Left colon (tissue), 2 donors: ENCODE results near the gene PSMA8. TPM values are rescaled to one million over a fixed set of nuclear protein-coding genes. Genes with fewer than 3 reads are reported as not detected.
"Not testable (repeated sequence)": the region's sequence is repeated elsewhere in the genome, so short reads cannot be mapped to it uniquely, and the experiment has no call there.

ENCODE experiments used
- ATAC-seq: fragments of 200-7000 bp; cut with Tn5 transposase; one replicate; pipeline ENCODE4 v1.9.1; 2020; ENCODE audit warnings: mild to moderate bottlenecking, moderate library complexity
- DNase-seq, 2 donors: peaks; one replicate each; pipeline ENCODE4 v3.0.0-alpha.2; 2020
- intact Hi-C, 2 donors: fragments of 100-400 bp; cut with DNase I in 1 of 2; cut with micrococcal nuclease in 1 of 2; formaldehyde crosslinking; loops; one replicate each; pipeline versions ENCODE4 v1.11.2 to v1.14.0; 2022; cut with DNase I, micrococcal nuclease
- long read RNA-seq: library from polyadenylated mRNA; unstranded; transcript quantifications from one replicate; pipeline ENCODE4 v2.0.0, GENCODE V29; 2021
- total RNA-seq, 2 donors: library from RNA; stranded (reverse); fragmentation: NEBNext Ultra II Directional; extraction: Animal tissue kit (Norgen Biotek cat#: 25700); gene quantifications; one replicate each; pipeline ENCODE4 v1.2.1, GENCODE V29; 2021
- donor health status: DM: no; HTN: no; CAD: no.
- donor health status: DM: yes; HTN: yes; CAD: no.

The PSMA8 gene
- total RNA-seq, result not detected
- long read RNA-seq, result 0 reads

- ATAC-seq (no peak), DNase-seq (peak in 1 of 2 donors; percentile 17)
- intact Hi-C loops, result no loop called here
Observed at GRCh38 chr18:26133652-26134051, at the start of gene PSMA8. Gene PSMA8, plus strand, starts transcription at chr18:26133869. Its CDS starts 97 bp downstream, at chr18:26133966.

DNA sequence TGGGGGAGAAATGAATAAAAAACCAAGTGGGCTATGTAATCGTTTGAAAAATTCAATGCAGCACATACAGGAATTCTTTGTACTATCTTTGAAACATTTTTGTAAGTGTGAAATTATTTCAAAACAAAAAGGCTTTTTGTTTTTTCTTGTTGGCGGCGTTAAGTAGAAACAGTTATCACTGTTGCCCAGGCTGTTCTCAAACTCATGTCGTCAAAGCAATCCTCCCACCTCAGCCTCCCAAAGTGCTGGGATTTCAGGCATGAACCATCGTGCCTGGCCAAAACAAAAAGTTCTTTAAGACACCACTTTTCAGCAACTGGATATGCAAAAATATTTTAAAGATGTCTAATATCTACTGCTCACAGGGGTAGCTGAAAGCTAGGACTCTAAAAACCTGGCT lies 48.6 kb upstream of the PSMA8 start:
- intact Hi-C loops, result loop anchor here in 1 of 2 donors (10.0 kb wide), 1 partner anchor 50 kb away; no protein-coding TSS in a partner anchor
- no peak for DNase-seq
- no peak for ATAC-seq

- no peak for DNase-seq
- no peak for ATAC-seq
- intact Hi-C loops, result loop anchor here in 1 of 2 donors (10.0 kb wide), 1 partner anchor 52 kb away; no protein-coding TSS in a partner anchor
Observed at GRCh38 chr18:26086959-26087358, 46.7 kb upstream of the PSMA8 start.

DNA sequence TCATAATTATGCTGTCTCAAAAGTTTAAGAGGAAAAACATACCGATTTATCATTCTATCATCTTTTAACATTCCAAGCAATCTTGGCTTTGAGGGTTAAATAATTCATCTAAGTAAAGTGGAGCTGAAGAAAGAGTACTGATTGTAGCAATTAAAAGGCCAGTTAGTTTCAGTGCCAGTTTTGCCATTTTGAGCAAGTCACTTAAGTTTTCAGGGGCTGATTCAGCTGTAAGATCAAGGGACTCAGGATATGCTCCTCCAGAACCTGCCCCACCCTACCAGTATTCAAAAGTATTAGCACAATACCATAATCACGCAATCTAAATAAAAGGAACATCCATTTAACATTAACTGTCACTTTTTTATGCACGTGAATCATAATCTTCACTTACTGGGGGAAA lies 45.2 kb upstream of the PSMA8 start:
- DNase-seq (no peak), ATAC-seq (no peak)
- intact Hi-C loops, result loop anchor here in 1 of 2 donors (10.0 kb wide), 1 partner anchor 54 kb away; no protein-coding TSS in a partner anchor

- ATAC-seq (peak; percentile 0), DNase-seq (peak in 1 of 2 donors; percentile 7)
- intact Hi-C loops, result loop anchor here in 1 of 2 donors (10.0 kb wide), 1 partner anchor 55 kb away; no protein-coding TSS in a partner anchor
Observed at GRCh38 chr18:26089293-26090129, 44.2 kb upstream of the PSMA8 start.

- intact Hi-C loops, result no loop called here
- peak; percentile 92 for ATAC-seq
- peak; percentile 95 for DNase-seq
Observed at GRCh38 chr18:26090130-26091046, 43.3 kb upstream of the PSMA8 start, which contains the start of gene SS18. Gene SS18, minus strand, starts transcription at chr18:26090613. Its CDS starts 44 bp downstream, at chr18:26090569.

GRCh38 chr18:26091047-26091630 lies 42.5 kb upstream of the PSMA8 start:
- intact Hi-C loops, result no loop called here
- DNase-seq, result peak in 1 of 2 donors; percentile 73
- peak; percentile 61 for ATAC-seq

DNA sequence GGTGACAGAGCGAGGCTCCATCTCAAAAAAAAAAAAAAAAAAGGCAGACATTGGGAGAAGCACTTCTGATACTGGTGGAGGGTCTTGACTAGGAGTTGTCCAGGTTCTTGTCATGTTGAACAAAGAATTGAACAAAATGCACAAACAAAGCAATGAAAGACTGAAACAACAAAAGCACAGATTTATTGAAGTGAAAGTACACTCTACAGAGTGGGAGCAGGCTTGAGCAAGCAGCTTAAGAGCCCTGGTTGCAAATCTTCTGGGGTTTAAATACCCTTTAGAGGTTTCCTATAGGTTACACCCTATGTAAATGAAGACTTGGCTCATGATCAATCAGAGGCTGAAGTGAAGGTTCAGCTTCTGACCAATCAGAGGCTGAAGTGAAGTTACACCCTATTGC lies 36.8 kb upstream of the PSMA8 start:
- intact Hi-C loops, result no loop called here
- no peak for DNase-seq
- no peak for ATAC-seq

DNA sequence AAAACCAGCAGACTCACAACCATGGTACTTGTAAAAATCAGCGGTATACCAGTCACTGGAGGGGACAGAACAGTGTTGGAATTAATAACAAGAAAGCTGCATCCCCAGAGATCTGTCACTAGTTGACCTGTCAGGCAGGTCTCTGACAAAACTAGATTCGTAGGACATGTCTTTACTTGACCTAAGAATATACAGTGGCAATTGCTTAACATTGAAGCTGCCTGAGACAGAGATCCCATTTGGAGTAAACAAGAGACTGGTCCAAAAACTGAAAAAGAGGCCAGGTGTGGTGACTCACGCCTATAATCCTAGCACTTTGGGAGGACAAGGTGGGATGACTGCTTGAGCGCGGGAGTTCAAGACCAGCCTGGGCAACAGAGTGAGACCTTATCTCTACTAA lies 36.1 kb upstream of the PSMA8 start:
- ATAC-seq (no peak), DNase-seq (no peak)
- intact Hi-C loops, result no loop called here

DNA sequence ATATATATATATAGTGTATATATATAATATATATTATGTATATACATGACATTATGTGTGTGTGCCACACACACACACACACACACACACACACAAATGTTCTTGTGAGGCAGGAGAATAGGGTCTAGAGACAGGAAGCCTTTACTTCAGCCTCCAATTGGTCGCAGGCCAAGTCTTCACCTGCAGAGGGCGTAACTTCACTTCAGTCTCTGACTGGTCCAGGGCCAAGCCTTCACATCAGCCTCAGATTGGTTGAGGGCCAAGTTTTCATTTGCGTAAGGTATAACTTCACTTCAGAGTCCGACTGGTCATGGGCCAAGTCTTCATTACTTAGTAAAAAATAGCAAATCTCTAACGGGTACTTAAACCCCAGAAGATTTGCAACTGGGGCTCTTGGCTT lies 30.1 kb upstream of the PSMA8 start:
- peak in 1 of 2 donors; percentile 18 for DNase-seq
- intact Hi-C loops, result no loop called here
- ATAC-seq, result peak; percentile 46

DNA sequence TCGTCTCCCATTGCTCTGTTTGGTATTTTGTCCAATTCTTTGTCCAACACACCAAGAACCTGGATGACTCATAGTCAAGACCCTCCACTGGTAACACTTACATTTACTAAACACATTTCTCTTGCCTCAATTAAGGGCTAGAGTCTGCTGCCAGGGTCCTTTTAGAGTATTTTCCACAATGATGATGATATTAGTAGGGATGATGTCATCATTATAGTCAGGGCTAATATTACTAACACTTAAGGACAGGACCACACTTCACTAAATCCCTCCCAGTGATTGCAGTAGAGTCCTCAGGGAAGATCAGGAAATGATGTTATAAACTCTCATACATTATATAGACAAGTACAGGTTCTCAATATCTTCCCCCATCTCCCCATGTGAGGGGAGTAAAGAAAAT lies 29.6 kb upstream of the PSMA8 start:
- intact Hi-C loops, result no loop called here
- no peak for DNase-seq
- ATAC-seq, result no peak

DNA sequence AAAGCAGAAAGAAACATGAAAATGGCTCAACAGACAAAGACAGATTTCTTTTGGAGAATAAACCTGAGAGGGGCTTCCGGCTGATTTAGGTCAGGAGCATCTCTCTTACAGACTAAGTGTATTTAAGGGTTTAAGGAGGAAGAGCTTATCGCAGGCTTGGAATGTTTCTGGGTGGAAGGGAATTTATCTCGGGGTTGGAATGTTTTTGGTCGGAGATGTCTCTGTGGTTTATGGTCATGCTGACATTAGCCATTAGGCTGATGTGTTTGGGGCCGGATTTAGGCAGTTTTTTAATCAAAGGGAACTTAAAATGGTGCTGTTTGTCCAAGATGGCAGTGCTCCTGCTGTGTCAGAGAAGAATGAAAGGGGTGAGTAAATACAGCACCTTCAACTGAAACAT lies 14.4 kb upstream of the PSMA8 start:
- intact Hi-C loops, result no loop called here
- no peak for ATAC-seq
- DNase-seq, result no peak

- no peak for ATAC-seq
- intact Hi-C loops, result no loop called here
- DNase-seq, result no peak
Observed at GRCh38 chr18:26121476-26121875, 12.2 kb upstream of the PSMA8 start.

- intact Hi-C loops, ATAC-seq, DNase-seq: not testable (repeated sequence)
Observed at GRCh38 chr18:26121994-26122393, 11.7 kb upstream of the PSMA8 start.

- DNase-seq (no peak), ATAC-seq (no peak)
- intact Hi-C loops, result no loop called here
Observed at GRCh38 chr18:26127786-26128185, 5.9 kb upstream of the PSMA8 start.

GRCh38 chr18:26128192-26128591 lies 5.5 kb upstream of the PSMA8 start:
- ATAC-seq, DNase-seq, intact Hi-C loops: not testable (repeated sequence)

- DNase-seq, result no peak
- intact Hi-C loops, result no loop called here
- no peak for ATAC-seq
Observed at GRCh38 chr18:26134107-26134506, 438 bp downstream of the PSMA8 start.

DNA sequence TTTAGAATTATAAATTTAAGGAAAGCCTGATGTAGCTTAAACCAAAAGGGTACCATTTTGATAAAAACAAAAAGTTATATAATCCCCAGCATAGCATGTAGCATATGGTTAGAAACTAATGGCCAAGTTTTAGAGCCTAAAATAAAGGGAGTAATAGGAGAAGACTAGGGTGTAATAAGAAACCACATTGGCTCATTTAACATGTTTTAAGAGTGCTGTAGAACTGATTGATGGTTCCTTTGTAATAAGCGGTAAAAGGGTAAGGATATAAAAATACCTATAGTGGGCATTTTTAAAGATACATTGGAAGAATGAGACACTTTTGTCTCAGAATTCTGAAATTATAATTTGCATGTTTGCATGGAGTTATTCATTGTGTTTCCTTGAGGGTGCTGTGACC lies 1.9 kb downstream of the PSMA8 start:
- intact Hi-C loops, result no loop called here
- no peak for ATAC-seq
- DNase-seq, result no peak

GRCh38 chr18:26157326-26157725 lies 23.7 kb downstream of the PSMA8 start:
- DNase-seq, result no peak
- intact Hi-C loops, result no loop called here
- no peak for ATAC-seq
